Testis (tissue), 3 donors: ENCODE measurements around the gene ACTR1A. TPM values are rescaled to one million over a fixed set of nuclear protein-coding genes. Genes with fewer than 3 reads are reported as not detected.

Experiments used
- DNase-seq: peaks from one replicate; pipeline ENCODE4 v3.0.0-alpha.2; 2019
- H3K27ac ChIP-seq, 2 donors: fragments of 200-600 bp; sonication (generic); one replicate each; pipeline ENCODE4 v1.5.1; 2019
- H3K27me3 ChIP-seq: fragments of 200-600 bp; sonication (generic); one replicate; pipeline ENCODE4 v1.5.1; 2019
- H3K36me3 ChIP-seq: fragments of 200-600 bp; sonication (generic); one replicate; pipeline ENCODE4 v1.5.1; 2017; ENCODE audit warnings: low read depth; ENCODE audit errors: missing control alignments
- H3K4me1 ChIP-seq: fragments of 200-600 bp; sonication (generic); one replicate; pipeline ENCODE4 v1.5.1; 2019
- H3K4me3 ChIP-seq, 2 donors: fragments of 200-600 bp; sonication (generic); one replicate each; pipeline ENCODE4 v1.5.1; 2017 to 2019
- H3K9me3 ChIP-seq: fragments of 200-600 bp; sonication (generic); one replicate; pipeline ENCODE4 v1.5.1; 2017
- CTCF ChIP-seq, 3 experiments: fragments of 450-650 bp in 2 of 3; fragments of 200-600 bp in 1 of 3; sonication (generic) in 1 of 3; IDR thresholded peaks; one replicate each; pipeline ENCODE4 v1.5.1; 2016 to 2019; ENCODE audit warnings: antibody characterized with exemption in 3 of 3, mild to moderate bottlenecking in 2 of 3, moderate library complexity in 1 of 3
- POLR2A ChIP-seq: fragments of 450-650 bp; IDR thresholded peaks from one replicate; pipeline ENCODE4 v1.6.1; 2017; ENCODE audit warnings: antibody characterized with exemption, mild to moderate bottlenecking, moderate library complexity
- WGBS, 2 donors: methylation state at CpG; one replicate each; pipeline ENCODE4 v1.1.5; 2018; 5-methylcytosine and 5-hydroxymethylcytosine counted together
- intact Hi-C: fragments of 100-400 bp; cut with DNase I; formaldehyde crosslinking; loops from one replicate; pipeline ENCODE4 v1.15.1; 2023; ENCODE audit warnings: low total_unique reads
- polyA plus RNA-seq: library from polyadenylated mRNA; stranded (reverse); fragments of 350-450 nt; fragmentation: Illumina TruSeq; extraction: RNeasy Lipid Tissue Mini Kit (QIAGEN cat#74804); gene quantifications from one replicate; pipeline ENCODE4 v1.2.3, GENCODE V29; 2014; ENCODE audit warnings: low read depth, low replicate concordance; ENCODE audit not compliant: insufficient read depth
- total RNA-seq, 2 donors: library from RNA; depleted of rRNA; stranded (reverse); fragments of >200 nt; gene quantifications; one replicate each; pipeline ENCODE4 v1.2.3, GENCODE V29; 2016

Gene ACTR1A
- total and polyA plus RNA-seq, 3 donors from 2014 or later = 97.6 to 126 (median 97.7) TPM

GRCh38 chr10:102468683-102469082, 33.8 kb downstream of the ACTR1A start:
- no peaks in the 10 kb centered on the region for H3K36me3 ChIP-seq
- no peak overlapping the region for H3K27ac ChIP-seq
- no peaks in the 10 kb centered on the region for H3K9me3 ChIP-seq
- TF ChIP-seq POLR2A (no peak), CTCF (IDR thresholded peaks at IDR 0.05) (no peak)
- H3K4me3 ChIP-seq = no peak overlapping the region
- no peaks in the 10 kb centered on the region for H3K27me3 ChIP-seq
- WGBS, 2 donors = 44 to 64% methylated on average over 9 of the region's 9 CpGs
- peak; percentile 46 for DNase-seq
- intact Hi-C loops = no loop called here
- no peaks in the 10 kb centered on the region for H3K4me1 ChIP-seq

- H3K4me1 ChIP-seq = peaks cover under 1% of the 10 kb centered on the region
- no peak for TF ChIP-seq CTCF (IDR thresholded peaks at IDR 0.05)
- no peak for TF ChIP-seq POLR2A
- no peak overlapping the region for H3K4me3 ChIP-seq
- no peak for DNase-seq
- no peaks in the 10 kb centered on the region for H3K9me3 ChIP-seq
- H3K27ac ChIP-seq = no peak overlapping the region
- H3K36me3 ChIP-seq = no peaks in the 10 kb centered on the region
- 59 to 66% methylated on average over 6 of the region's 6 CpGs for WGBS, 2 donors
- intact Hi-C loops = no loop called here
- H3K27me3 ChIP-seq = no peaks in the 10 kb centered on the region
Observed at GRCh38 chr10:102467971-102468438, 34.5 kb downstream of the ACTR1A start.

- intact Hi-C loops = no loop called here
- Histone ChIP-seq H3K27ac (no peak overlapping the region), H3K4me3 (no peak overlapping the region), H3K4me1 (peaks cover 7% of the 10 kb centered on the region), H3K27me3 (no peaks in the 10 kb centered on the region), H3K9me3 (no peaks in the 10 kb centered on the region), H3K36me3 (no peaks in the 10 kb centered on the region)
- 78 to 93% methylated on average over 6 of the region's 6 CpGs for WGBS, 2 donors
- no peak for TF ChIP-seq CTCF (IDR thresholded peaks at IDR 0.05)
- TF ChIP-seq POLR2A = no peak
- no peak for DNase-seq
Observed at GRCh38 chr10:102467318-102467717, 35.2 kb downstream of the ACTR1A start.

- intact Hi-C loops = no loop called here
- Histone ChIP-seq H3K9me3 (no peaks in the 10 kb centered on the region), H3K4me3 (no peak overlapping the region), H3K27ac (no peak overlapping the region), H3K4me1 (peaks cover 12% of the 10 kb centered on the region), H3K36me3 (no peaks in the 10 kb centered on the region), H3K27me3 (no peaks in the 10 kb centered on the region)
- WGBS, 2 donors = 50 to 64% methylated on average over 3 of the region's 3 CpGs
- TF ChIP-seq POLR2A (no peak), CTCF (IDR thresholded peaks at IDR 0.05) (no peak)
- no peak for DNase-seq
Observed at GRCh38 chr10:102465466-102465865, 37.0 kb downstream of the ACTR1A start.

- no peaks in the 10 kb centered on the region for H3K9me3 ChIP-seq
- peaks cover 12% of the 10 kb centered on the region for H3K4me1 ChIP-seq
- intact Hi-C loops = no loop called here
- H3K4me3 ChIP-seq = no peak overlapping the region
- no peaks in the 10 kb centered on the region for H3K27me3 ChIP-seq
- H3K27ac ChIP-seq = no peak overlapping the region
- 82 to 85% methylated on average over 10 of the region's 10 CpGs for WGBS, 2 donors
- no peak for DNase-seq
- no peaks in the 10 kb centered on the region for H3K36me3 ChIP-seq
- no peak for TF ChIP-seq POLR2A
- TF ChIP-seq CTCF (IDR thresholded peaks at IDR 0.05) = no peak
Observed at GRCh38 chr10:102463983-102464382, 38.5 kb downstream of the ACTR1A start.
